Endothelial cell of umbilical vein (primary cell): ENCODE results near the gene JCHAIN.

Experiments used
- EZH2 ChIP-seq: IDR thresholded peaks from 2 replicates; pipeline ENCODE4 v1.6.1; 2012; ENCODE audit warnings: borderline replicate concordance, low read depth, mild to moderate bottlenecking, moderate library complexity, low read length, inconsistent platforms; ENCODE audit not compliant: severe bottlenecking
- MAX ChIP-seq: IDR thresholded peaks from 2 replicates; pipeline ENCODE4 v1.6.1; 2011; ENCODE audit not compliant: insufficient read depth, insufficient read length
- POLR2A ChIP-seq: IDR thresholded peaks from 2 replicates; pipeline ENCODE4 v1.6.1; 2012; ENCODE audit warnings: low read depth, mild to moderate bottlenecking, control low read depth, low read length
- POLR2AphosphoS5 ChIP-seq: IDR thresholded peaks from 2 replicates; pipeline ENCODE4 v1.6.1; 2012; ENCODE audit warnings: low read depth, mild to moderate bottlenecking, control low read depth, low read length, moderate library complexity; ENCODE audit not compliant: insufficient read depth
- TF ChIP-seq, protein P1 (sequence below), 2 donors: IDR thresholded peaks; 1 replicate in 1 of 2; 2 replicates in 1 of 2; pipeline ENCODE4 v1.5.1; 2011; ENCODE audit warnings: low read length in 2 of 2, mild to moderate bottlenecking in 2 of 2, moderate library complexity in 2 of 2, control low read depth in 1 of 2, inconsistent platforms in 1 of 2, low read depth in 1 of 2; ENCODE audit not compliant: insufficient read depth in 1 of 2; ENCODE audit errors: extremely low read depth in 1 of 2

GRCh38 chr4:70711599-70711998, 45.3 kb upstream of the JCHAIN start:
- no peak for TF ChIP-seq MAX
- TF ChIP-seq, protein P1, sequence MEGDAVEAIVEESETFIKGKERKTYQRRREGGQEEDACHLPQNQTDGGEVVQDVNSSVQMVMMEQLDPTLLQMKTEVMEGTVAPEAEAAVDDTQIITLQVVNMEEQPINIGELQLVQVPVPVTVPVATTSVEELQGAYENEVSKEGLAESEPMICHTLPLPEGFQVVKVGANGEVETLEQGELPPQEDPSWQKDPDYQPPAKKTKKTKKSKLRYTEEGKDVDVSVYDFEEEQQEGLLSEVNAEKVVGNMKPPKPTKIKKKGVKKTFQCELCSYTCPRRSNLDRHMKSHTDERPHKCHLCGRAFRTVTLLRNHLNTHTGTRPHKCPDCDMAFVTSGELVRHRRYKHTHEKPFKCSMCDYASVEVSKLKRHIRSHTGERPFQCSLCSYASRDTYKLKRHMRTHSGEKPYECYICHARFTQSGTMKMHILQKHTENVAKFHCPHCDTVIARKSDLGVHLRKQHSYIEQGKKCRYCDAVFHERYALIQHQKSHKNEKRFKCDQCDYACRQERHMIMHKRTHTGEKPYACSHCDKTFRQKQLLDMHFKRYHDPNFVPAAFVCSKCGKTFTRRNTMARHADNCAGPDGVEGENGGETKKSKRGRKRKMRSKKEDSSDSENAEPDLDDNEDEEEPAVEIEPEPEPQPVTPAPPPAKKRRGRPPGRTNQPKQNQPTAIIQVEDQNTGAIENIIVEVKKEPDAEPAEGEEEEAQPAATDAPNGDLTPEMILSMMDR (IDR thresholded peaks at IDR 0.05; ENCODE audit: extremely low read depth in 1 of 2, insufficient read depth in 1 of 2, low read depth in 1 of 2, low read length in 2 of 2) = no peak
- no peak for TF ChIP-seq EZH2
- TF ChIP-seq POLR2AphosphoS5 = no peak
- no peak for TF ChIP-seq POLR2A
